NCI-H1694 treated with DMSO at 0.1 percent for 48 hours (cell line): Measurements from ENCODE around the gene AOAH.
"Not testable (repeated sequence)": the region's sequence is repeated elsewhere in the genome, so short reads cannot be mapped to it uniquely, and the experiment has no call there.

Source experiments
- DNase-seq: peaks from one replicate; lab custom pipeline; 2025; lab: John Stamatoyannopoulos, UW

AOAH gene

GRCh38 chr7:36506820-36507219, 217.5 kb downstream of the AOAH start:
- no peak for DNase-seq

GRCh38 chr7:36506130-36506798, 218.0 kb downstream of the AOAH start:
- no peak for DNase-seq

- DNase-seq: not testable (repeated sequence)
These were observed 219.7 kb downstream of the AOAH start for GRCh38 chr7:36504617-36505016.

- not testable (repeated sequence) for DNase-seq
These were observed 220.1 kb downstream of the AOAH start for GRCh38 chr7:36504216-36504615.

- no peak for DNase-seq
These were observed 226.5 kb downstream of the AOAH start for GRCh38 chr7:36497775-36498174.

GRCh38 chr7:36497176-36497575, 227.1 kb downstream of the AOAH start:
- DNase-seq: not testable (repeated sequence)

- no peak for DNase-seq
These were observed 227.7 kb downstream of the AOAH start for GRCh38 chr7:36496576-36496975.

GRCh38 chr7:36491317-36491716, 233.0 kb downstream of the AOAH start:
- no peak for DNase-seq

- DNase-seq: no peak
These were observed 233.9 kb downstream of the AOAH start for GRCh38 chr7:36490419-36490830.

- not testable (repeated sequence) for DNase-seq
These were observed 235.6 kb downstream of the AOAH start for GRCh38 chr7:36488672-36489071.

- DNase-seq: peak; percentile 83
These were observed 236.4 kb downstream of the AOAH start for GRCh38 chr7:36487756-36488336.

- DNase-seq: no peak
These were observed 238.0 kb downstream of the AOAH start for GRCh38 chr7:36486336-36486735.

GRCh38 chr7:36484265-36484664, 240.0 kb downstream of the AOAH start:
- DNase-seq: no peak

GRCh38 chr7:36483853-36484252, 240.4 kb downstream of the AOAH start:
- not testable (repeated sequence) for DNase-seq

- no peak for DNase-seq
These were observed 245.5 kb downstream of the AOAH start for GRCh38 chr7:36478745-36479144.

- DNase-seq: no peak
These were observed 248.9 kb downstream of the AOAH start for GRCh38 chr7:36475381-36475780.

GRCh38 chr7:36475011-36475342, 249.3 kb downstream of the AOAH start:
- no peak for DNase-seq

- DNase-seq: no peak
These were observed 249.8 kb downstream of the AOAH start for GRCh38 chr7:36474283-36475010.

- peak; percentile 18 for DNase-seq
These were observed 250.6 kb downstream of the AOAH start for GRCh38 chr7:36473454-36474282.

GRCh38 chr7:36472141-36472729, 252.1 kb downstream of the AOAH start:
- DNase-seq: no peak

GRCh38 chr7:36469236-36469635, 255.1 kb downstream of the AOAH start:
- DNase-seq: no peak
